Thyroid gland (tissue), 4 donors: ENCODE results near the gene PDP2.

ENCODE experiments used
- POLR2A ChIP-seq, 2 donors: fragments of 450-650 bp; IDR thresholded peaks; one replicate each; pipeline ENCODE4 v1.6.1; 2017; ENCODE audit warnings: antibody characterized with exemption in 2 of 2, mild to moderate bottlenecking in 2 of 2, moderate library complexity in 1 of 2
- TF ChIP-seq, protein P1 (sequence below), 6 experiments: fragments of 200-600 bp in 3 of 6; fragments of 450-650 bp in 3 of 6; sonication (generic) in 3 of 6; IDR thresholded peaks; one replicate each; pipeline ENCODE4 v1.5.1; 2016 to 2019; ENCODE audit warnings: antibody characterized with exemption in 6 of 6, mild to moderate bottlenecking in 2 of 6, inconsistent platforms in 1 of 6, moderate library complexity in 1 of 6

DNA sequence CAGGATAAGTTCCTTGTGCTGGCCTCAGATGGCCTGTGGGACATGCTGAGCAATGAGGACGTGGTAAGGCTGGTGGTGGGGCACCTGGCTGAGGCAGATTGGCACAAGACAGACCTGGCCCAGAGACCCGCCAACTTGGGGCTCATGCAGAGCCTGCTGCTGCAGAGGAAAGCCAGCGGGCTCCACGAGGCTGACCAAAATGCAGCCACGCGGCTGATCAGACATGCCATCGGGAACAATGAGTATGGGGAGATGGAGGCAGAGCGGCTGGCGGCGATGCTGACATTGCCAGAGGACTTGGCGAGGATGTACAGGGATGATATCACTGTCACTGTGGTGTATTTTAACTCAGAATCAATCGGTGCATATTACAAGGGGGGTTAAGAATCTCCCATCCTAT, 5.2 kb downstream of the PDP2 start:
- TF ChIP-seq, protein P1, sequence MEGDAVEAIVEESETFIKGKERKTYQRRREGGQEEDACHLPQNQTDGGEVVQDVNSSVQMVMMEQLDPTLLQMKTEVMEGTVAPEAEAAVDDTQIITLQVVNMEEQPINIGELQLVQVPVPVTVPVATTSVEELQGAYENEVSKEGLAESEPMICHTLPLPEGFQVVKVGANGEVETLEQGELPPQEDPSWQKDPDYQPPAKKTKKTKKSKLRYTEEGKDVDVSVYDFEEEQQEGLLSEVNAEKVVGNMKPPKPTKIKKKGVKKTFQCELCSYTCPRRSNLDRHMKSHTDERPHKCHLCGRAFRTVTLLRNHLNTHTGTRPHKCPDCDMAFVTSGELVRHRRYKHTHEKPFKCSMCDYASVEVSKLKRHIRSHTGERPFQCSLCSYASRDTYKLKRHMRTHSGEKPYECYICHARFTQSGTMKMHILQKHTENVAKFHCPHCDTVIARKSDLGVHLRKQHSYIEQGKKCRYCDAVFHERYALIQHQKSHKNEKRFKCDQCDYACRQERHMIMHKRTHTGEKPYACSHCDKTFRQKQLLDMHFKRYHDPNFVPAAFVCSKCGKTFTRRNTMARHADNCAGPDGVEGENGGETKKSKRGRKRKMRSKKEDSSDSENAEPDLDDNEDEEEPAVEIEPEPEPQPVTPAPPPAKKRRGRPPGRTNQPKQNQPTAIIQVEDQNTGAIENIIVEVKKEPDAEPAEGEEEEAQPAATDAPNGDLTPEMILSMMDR (IDR thresholded peaks at IDR 0.05), result no peak
- TF ChIP-seq POLR2A (IDR thresholded peaks at IDR 0.05), result no peak
